Suprapubic skin (tissue), 4 donors: ENCODE measurements around the gene DSTN. TPM values are rescaled to one million over a fixed set of nuclear protein-coding genes. Genes with fewer than 3 reads are reported as not detected.

Source experiments
- DNase-seq, 2 donors: peaks; one replicate each; pipeline ENCODE4 v3.0.0-alpha.2; 2019; ENCODE audit warnings: low spot score in 2 of 2
- H3K27ac ChIP-seq: fragments of 200-600 bp; sonication (generic); one replicate; pipeline ENCODE4 v1.5.1; 2019
- H3K27me3 ChIP-seq: fragments of 200-600 bp; sonication (generic); one replicate; pipeline ENCODE4 v1.5.1; 2019
- H3K36me3 ChIP-seq: fragments of 200-600 bp; sonication (generic); one replicate; pipeline ENCODE4 v1.5.1; 2019
- H3K4me1 ChIP-seq: fragments of 200-600 bp; sonication (generic); one replicate; pipeline ENCODE4 v1.5.1; 2019
- H3K4me3 ChIP-seq: fragments of 200-600 bp; sonication (generic); one replicate; pipeline ENCODE4 v1.5.1; 2019; ENCODE audit warnings: mild to moderate bottlenecking
- H3K9me3 ChIP-seq: fragments of 200-600 bp; sonication (generic); one replicate; pipeline ENCODE4 v1.5.1; 2019
- EP300 ChIP-seq: sonication (generic); formaldehyde crosslinking; IDR thresholded peaks from one replicate; pipeline ENCODE4 v1.6.1; 2017; ENCODE audit warnings: antibody characterized with exemption
- POLR2A ChIP-seq, 2 donors: fragments of 450-650 bp; IDR thresholded peaks; one replicate each; pipeline ENCODE4 v1.6.1; 2017; ENCODE audit warnings: antibody characterized with exemption in 2 of 2, mild to moderate bottlenecking in 2 of 2, moderate library complexity in 2 of 2
- POLR2AphosphoS5 ChIP-seq, 3 donors: sonication (generic); formaldehyde crosslinking; IDR thresholded peaks; one replicate each; pipeline ENCODE4 v1.6.1; 2017; ENCODE audit warnings: antibody characterized with exemption in 3 of 3
- WGBS: methylation state at CpG from one replicate; pipeline ENCODE4 v1.1.5; 2018; 5-methylcytosine and 5-hydroxymethylcytosine counted together
- total RNA-seq, 4 donors: library from RNA; depleted of rRNA; stranded (reverse); fragments of >200 nt; gene quantifications; one replicate each; pipeline ENCODE4 v1.1.0, GENCODE V29; 2016
- TF ChIP-seq, protein P1 (sequence below), 2 donors: fragments of 200-600 bp in 1 of 2; fragments of 450-650 bp in 1 of 2; sonication (generic) in 1 of 2; IDR thresholded peaks; one replicate each; pipeline ENCODE4 v1.5.1; 2016 to 2019; ENCODE audit warnings: antibody characterized with exemption in 2 of 2, mild to moderate bottlenecking in 1 of 2, moderate library complexity in 1 of 2

DSTN gene
- total RNA-seq, 4 donors from 2014 or later = 186 to 301 (median 258) TPM

DNA sequence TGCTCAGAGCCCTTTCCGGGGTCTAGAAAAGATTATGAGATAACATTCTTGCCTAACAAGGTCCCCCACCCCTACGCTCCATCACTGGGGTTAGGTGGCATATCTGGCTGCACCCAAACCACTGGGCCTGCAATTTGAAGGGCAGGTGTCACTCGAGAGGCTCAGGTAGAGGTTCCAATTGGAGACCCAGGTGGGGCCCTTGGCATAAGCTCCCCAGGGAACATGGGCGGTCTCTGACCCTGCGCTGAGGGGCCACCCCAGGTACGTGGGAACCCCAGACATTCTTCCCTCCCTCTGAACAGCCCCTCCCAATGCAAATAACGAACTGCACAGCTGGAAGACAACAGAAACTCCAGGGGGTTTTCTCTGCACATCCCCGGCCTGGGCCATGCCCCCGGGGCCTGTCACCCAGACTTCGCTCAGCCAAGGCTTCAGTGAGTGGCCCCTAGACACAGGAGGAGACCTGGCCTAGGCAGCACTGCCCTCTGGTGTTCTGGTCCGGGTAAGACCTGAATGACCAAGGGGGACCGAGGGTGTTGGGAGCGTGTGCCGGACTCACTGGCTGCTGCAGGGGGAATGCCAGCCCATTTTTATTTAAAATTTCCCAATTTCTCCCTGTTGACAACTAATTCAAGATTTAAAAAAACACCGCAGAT lies 47.5 kb downstream of the DSTN start:
- H3K4me1 ChIP-seq = peaks cover 27% of the 10 kb centered on the region
- TF ChIP-seq, protein P1, sequence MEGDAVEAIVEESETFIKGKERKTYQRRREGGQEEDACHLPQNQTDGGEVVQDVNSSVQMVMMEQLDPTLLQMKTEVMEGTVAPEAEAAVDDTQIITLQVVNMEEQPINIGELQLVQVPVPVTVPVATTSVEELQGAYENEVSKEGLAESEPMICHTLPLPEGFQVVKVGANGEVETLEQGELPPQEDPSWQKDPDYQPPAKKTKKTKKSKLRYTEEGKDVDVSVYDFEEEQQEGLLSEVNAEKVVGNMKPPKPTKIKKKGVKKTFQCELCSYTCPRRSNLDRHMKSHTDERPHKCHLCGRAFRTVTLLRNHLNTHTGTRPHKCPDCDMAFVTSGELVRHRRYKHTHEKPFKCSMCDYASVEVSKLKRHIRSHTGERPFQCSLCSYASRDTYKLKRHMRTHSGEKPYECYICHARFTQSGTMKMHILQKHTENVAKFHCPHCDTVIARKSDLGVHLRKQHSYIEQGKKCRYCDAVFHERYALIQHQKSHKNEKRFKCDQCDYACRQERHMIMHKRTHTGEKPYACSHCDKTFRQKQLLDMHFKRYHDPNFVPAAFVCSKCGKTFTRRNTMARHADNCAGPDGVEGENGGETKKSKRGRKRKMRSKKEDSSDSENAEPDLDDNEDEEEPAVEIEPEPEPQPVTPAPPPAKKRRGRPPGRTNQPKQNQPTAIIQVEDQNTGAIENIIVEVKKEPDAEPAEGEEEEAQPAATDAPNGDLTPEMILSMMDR (IDR thresholded peaks at IDR 0.05) = peak; percentile 67
- TF ChIP-seq POLR2AphosphoS5 (IDR thresholded peaks at IDR 0.05) = no peak
- H3K36me3 ChIP-seq = peaks cover 71% of the 10 kb centered on the region
- no peaks in the 10 kb centered on the region for H3K27me3 ChIP-seq
- 74% methylated on average over 11 of the region's 15 CpGs for WGBS
- no peak overlapping the region for H3K27ac ChIP-seq
- H3K9me3 ChIP-seq = no peaks in the 10 kb centered on the region
- peak in 1 of 2 donors; percentile 78 for DNase-seq
- no peak overlapping the region for H3K4me3 ChIP-seq

DNA sequence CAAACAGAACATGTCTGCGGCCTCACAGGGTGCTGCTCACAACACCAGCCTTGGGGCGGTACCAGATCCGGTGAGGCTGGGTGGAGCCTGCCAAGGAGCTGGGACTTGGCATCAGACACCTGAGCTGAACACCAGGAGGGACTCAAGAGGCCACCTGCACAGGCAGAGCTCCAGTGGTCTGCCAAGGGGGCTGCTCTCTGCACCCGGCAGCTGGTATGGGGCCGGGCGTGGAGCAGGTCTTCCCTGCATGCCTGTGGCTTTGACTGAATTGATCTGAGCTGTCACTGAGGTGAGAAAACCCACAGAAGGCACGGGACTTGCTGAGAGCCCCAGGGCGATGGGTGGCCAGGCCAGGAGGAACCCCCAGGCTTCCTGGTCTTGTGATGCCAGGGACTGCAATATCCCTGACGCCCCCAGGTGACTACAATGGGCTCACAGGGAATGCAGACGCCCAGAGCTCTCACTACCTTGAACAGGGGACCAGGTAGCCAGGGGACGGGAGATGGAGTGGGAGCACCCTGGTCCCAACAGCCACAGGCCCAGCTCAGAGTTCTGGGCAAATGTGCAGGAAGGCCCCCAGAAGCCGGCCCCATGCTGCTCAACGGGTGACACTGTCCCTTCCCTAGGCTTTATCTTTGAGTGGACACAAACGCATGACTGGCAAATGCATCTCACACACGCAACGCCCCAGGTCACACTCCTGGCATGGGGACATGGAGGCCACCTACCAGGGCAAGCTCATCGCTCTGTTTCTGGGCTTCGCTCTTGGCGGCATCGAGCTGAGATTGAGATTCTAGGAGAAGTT lies 48.2 kb downstream of the DSTN start:
- 86% methylated on average over 12 of the region's 20 CpGs for WGBS
- no peaks in the 10 kb centered on the region for H3K27me3 ChIP-seq
- no peak overlapping the region for H3K27ac ChIP-seq
- H3K9me3 ChIP-seq = no peaks in the 10 kb centered on the region
- no peak for TF ChIP-seq EP300
- H3K4me3 ChIP-seq = no peak overlapping the region
- H3K36me3 ChIP-seq = peaks cover 79% of the 10 kb centered on the region
- no peak for DNase-seq
- H3K4me1 ChIP-seq = peaks cover 22% of the 10 kb centered on the region

GRCh38 chr20:17618673-17619013 lies 48.8 kb downstream of the DSTN start:
- H3K27ac ChIP-seq = no peak overlapping the region
- H3K9me3 ChIP-seq = no peaks in the 10 kb centered on the region
- H3K4me3 ChIP-seq = no peak overlapping the region
- WGBS = 92% methylated on average over 10 of the region's 10 CpGs
- TF ChIP-seq POLR2A (IDR thresholded peaks at IDR 0.05) (no peak), POLR2AphosphoS5 (IDR thresholded peaks at IDR 0.05) (no peak), EP300 (no peak)
- TF ChIP-seq, protein P1 (IDR thresholded peaks at IDR 0.05) = no peak
- no peaks in the 10 kb centered on the region for H3K27me3 ChIP-seq
- DNase-seq = no peak
- peaks cover 22% of the 10 kb centered on the region for H3K4me1 ChIP-seq
- H3K36me3 ChIP-seq = peaks cover 84% of the 10 kb centered on the region

- 79% methylated on average over 16 of the region's 29 CpGs for WGBS
- Histone ChIP-seq H3K36me3 (peaks cover 93% of the 10 kb centered on the region), H3K9me3 (no peaks in the 10 kb centered on the region), H3K4me1 (peaks cover 17% of the 10 kb centered on the region), H3K4me3 (no peak overlapping the region), H3K27me3 (no peaks in the 10 kb centered on the region), H3K27ac (no peak overlapping the region)
- TF ChIP-seq, protein P1 (IDR thresholded peaks at IDR 0.05) = no peak
- TF ChIP-seq POLR2AphosphoS5 (IDR thresholded peaks at IDR 0.05) (no peak), POLR2A (IDR thresholded peaks at IDR 0.05) (no peak), EP300 (no peak)
- peak in 1 of 2 donors; percentile 61 for DNase-seq
Observed at GRCh38 chr20:17619351-17620093, 49.6 kb downstream of the DSTN start.

- H3K4me3 ChIP-seq = no peak overlapping the region
- DNase-seq = peak in 1 of 2 donors; percentile 74
- H3K9me3 ChIP-seq = no peaks in the 10 kb centered on the region
- no peaks in the 10 kb centered on the region for H3K27me3 ChIP-seq
- H3K4me1 ChIP-seq = peaks cover 8% of the 10 kb centered on the region
- H3K36me3 ChIP-seq = peaks cover 98% of the 10 kb centered on the region
- WGBS = 88% methylated on average over 30 of the region's 33 CpGs
- TF ChIP-seq, protein P1 (IDR thresholded peaks at IDR 0.05) = no peak
- TF ChIP-seq EP300 = no peak
- no peak overlapping the region for H3K27ac ChIP-seq
Observed at GRCh38 chr20:17620371-17621228, 50.7 kb downstream of the DSTN start.
